GM12872 (cell line): Measurements from ENCODE around the gene CD244.

ENCODE experiments used
- TF ChIP-seq, protein P1 (sequence below): IDR thresholded peaks from 3 replicates; pipeline ENCODE4 v1.5.1; 2011; ENCODE audit warnings: low read depth, mild to moderate bottlenecking, low read length, moderate library complexity; ENCODE audit not compliant: insufficient read depth

Gene CD244, protein sequence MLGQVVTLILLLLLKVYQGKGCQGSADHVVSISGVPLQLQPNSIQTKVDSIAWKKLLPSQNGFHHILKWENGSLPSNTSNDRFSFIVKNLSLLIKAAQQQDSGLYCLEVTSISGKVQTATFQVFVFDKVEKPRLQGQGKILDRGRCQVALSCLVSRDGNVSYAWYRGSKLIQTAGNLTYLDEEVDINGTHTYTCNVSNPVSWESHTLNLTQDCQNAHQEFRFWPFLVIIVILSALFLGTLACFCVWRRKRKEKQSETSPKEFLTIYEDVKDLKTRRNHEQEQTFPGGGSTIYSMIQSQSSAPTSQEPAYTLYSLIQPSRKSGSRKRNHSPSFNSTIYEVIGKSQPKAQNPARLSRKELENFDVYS

GRCh38 chr1:160862203-160863060 lies at the start of gene CD244:
TSS of gene CD244 (minus strand) at chr1:160862887. CDS start at chr1:160862677, 210 bp downstream.
- TF ChIP-seq, protein P1, sequence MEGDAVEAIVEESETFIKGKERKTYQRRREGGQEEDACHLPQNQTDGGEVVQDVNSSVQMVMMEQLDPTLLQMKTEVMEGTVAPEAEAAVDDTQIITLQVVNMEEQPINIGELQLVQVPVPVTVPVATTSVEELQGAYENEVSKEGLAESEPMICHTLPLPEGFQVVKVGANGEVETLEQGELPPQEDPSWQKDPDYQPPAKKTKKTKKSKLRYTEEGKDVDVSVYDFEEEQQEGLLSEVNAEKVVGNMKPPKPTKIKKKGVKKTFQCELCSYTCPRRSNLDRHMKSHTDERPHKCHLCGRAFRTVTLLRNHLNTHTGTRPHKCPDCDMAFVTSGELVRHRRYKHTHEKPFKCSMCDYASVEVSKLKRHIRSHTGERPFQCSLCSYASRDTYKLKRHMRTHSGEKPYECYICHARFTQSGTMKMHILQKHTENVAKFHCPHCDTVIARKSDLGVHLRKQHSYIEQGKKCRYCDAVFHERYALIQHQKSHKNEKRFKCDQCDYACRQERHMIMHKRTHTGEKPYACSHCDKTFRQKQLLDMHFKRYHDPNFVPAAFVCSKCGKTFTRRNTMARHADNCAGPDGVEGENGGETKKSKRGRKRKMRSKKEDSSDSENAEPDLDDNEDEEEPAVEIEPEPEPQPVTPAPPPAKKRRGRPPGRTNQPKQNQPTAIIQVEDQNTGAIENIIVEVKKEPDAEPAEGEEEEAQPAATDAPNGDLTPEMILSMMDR = no peak

GRCh38 chr1:160911925-160912324 lies 49.2 kb upstream of the CD244 start:
- TF ChIP-seq, protein P1 = no peak

- TF ChIP-seq, protein P1 = no peak
These were observed 48.8 kb upstream of the CD244 start for GRCh38 chr1:160911441-160911840.

- TF ChIP-seq, protein P1 = no peak
These were observed 47.6 kb upstream of the CD244 start for GRCh38 chr1:160910170-160910750.

GRCh38 chr1:160907976-160908375 lies 45.3 kb upstream of the CD244 start:
- TF ChIP-seq, protein P1 = no peak

- TF ChIP-seq, protein P1 = no peak
These were observed 42.9 kb upstream of the CD244 start for GRCh38 chr1:160905617-160905989.
